Measurements from ENCODE around the gene ANKRD29.
"Not testable (repeated sequence)": the region's sequence is repeated elsewhere in the genome, so short reads cannot be mapped to it uniquely, and the experiment has no call there.

Gene ANKRD29

DNA sequence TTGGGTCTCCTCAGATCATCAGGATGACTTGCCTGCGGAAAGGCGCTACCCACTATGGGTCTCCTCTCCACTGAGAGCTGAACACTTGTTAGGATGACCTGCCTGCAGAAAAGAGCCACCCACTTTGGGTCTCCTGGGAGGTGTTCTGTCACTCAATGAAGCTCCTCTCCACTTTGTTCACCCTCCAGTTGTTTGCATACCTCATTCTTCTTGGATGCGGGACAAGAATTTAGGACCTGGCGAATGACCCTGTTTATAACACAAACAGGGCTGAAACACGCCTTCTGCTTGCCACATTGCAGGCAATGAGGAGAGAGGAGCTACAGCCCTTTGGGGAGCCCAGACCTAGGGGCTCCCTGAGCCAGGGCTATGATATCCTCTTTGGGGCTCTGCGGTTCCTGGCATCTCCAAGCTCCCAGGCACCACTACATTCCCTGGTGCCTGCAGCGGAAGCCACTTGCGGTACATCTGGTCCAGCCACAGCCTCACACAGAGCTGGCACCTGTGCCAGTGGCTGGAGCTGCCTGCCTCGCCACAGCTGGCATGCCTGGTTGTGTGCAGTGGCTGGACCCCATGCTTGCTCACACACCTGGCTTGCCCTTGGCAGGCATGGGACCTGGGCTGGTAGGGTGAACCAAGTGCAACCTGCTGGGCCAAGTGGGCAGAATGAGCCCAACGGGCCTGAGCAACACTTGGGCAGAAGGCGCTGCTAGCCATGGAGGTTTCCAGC is 20.6 kb downstream of the ANKRD29 start:
- DNase-seq: no peak

DNA sequence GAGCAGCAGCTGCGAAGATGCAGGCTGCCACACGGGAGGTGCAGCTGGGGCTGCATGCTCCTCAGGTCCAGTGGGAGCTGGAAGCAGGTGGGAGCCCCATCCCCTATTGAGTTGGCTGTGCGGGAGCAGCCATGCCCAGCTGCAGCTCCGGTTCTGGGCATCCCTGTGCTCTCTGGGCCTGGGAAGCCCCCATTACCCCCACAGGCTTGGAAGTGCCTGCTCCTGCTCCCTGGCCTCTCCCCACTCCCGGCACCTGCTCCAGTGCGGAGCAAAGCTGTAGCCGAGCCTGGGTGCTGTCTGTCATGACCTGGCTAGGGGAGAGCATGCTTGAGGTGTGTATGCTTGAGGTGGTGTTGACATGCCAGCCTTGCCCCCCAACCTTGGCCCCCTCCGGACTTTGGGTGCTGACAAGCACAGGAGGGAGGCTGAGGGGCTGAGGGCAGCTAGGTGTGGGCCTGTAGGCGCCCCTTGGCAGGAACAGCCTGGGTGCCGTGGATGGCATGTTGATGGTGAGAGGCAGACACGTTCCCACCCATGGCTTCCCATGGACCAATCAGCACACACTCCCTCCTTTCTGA is 21.5 kb downstream of the ANKRD29 start:
- DNase-seq: no peak

- no peak for DNase-seq
Observed at GRCh38 chr18:23640052-23640451, 22.7 kb downstream of the ANKRD29 start.

DNA sequence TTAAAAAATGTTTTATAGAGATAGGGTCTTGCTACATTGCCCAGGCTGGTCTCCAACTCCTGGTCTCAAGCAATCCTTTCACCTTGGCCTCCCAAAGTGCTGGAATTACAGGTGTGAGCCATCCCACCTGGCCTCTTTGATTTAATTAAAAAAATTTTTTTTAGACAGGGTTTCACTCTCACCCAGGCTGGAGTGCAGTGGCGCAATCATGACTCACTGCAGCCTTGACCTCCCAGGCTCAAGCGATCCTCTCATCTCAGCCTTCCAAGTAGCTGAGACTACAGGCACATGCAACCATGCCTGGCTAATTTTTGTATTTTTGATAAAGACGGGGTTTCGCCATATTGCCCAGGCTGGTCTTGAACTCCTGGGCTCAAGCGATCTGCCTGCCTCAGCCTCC is 26.3 kb downstream of the ANKRD29 start:
- DNase-seq: not testable (repeated sequence)

GRCh38 chr18:23636071-23636399 is 26.7 kb downstream of the ANKRD29 start:
- no peak for DNase-seq

DNA sequence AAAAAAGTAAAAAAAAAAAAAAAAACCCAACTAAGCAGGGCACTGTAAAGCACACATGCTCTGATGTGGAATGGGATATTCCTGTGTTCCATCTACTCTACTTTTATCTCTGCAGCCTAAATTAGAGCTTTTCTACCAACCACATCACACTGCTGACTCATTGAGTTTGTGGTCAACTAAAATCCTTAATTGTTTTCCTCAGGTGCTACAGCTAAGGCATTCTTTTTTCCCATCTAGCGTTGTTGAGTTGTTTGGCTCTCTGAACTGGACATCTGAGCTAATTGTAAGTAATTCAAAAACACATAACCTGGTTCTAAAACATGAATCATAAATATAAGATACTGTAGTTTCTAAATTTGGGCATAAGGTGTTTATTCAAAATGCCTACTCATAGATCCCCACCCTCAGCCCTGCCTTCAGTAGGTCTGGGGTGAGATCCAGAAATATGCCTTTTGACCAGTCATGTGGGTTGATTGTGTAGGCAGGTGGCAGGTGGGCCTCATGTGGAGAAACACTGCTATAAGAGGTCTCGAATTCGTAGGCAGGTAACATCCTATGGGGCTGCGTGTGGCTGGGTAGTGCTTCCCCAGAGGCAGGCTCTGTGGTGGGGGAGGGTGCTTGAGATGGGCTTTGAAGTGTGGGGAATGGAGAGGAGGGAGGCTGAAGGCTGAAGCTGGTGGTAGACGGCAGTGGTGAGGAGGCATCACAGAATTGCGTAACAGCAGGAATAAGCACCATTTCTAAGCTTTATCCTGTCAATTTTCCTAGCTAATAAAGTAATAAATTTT is 27.2 kb downstream of the ANKRD29 start:
- no peak for DNase-seq

GRCh38 chr18:23634692-23635091 is 28.0 kb downstream of the ANKRD29 start:
- no peak for DNase-seq

- DNase-seq: no peak
Observed at GRCh38 chr18:23632615-23633014, 30.1 kb downstream of the ANKRD29 start.

GRCh38 chr18:23631746-23632145 is 31.0 kb downstream of the ANKRD29 start:
- no peak for DNase-seq

- no peak for DNase-seq
Observed at GRCh38 chr18:23631312-23631711, 31.4 kb downstream of the ANKRD29 start.

GRCh38 chr18:23629444-23629946 is 33.2 kb downstream of the ANKRD29 start:
- no peak for DNase-seq

GRCh38 chr18:23627970-23628369 is 34.7 kb downstream of the ANKRD29 start:
- DNase-seq: no peak

- DNase-seq: no peak
Observed at GRCh38 chr18:23627321-23627720, 35.4 kb downstream of the ANKRD29 start.

DNA sequence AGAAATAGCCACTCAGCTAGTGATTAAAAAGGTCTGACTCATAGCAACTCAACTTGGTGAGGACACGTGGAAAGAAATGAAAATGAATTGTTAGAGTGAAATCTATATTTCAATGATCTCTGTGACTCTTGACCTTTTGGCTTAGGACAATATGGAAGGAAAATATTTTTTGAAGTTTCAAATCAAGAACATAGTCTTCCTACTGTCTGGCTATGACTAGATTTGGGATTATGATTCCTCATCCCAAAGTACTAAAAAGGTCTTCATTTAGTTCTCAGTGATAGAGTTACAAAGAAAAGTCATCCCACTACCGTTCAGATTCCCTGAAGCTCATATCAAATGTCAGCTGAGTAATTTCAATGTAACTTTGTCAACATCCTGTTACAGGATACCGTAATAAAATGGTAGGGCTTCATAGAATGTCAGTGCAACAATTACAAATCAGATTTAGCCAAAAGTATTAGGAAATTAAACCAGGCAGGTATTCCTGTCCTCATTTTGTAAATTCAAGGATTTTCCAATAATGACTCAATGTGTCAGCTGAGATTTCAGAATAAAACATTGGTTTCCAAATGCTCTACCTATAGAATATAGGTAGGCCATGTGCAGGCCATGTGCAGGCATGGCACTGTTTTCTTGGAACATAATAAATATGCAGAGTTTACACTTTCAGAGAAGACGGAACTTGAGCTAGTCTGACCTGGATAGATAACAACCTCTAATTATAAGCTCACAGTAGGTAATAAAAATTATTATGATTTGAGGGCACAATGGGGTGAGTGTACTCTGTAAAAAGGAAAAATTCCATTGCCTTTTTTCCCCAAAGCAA is 36.0 kb downstream of the ANKRD29 start:
- DNase-seq: no peak

DNA sequence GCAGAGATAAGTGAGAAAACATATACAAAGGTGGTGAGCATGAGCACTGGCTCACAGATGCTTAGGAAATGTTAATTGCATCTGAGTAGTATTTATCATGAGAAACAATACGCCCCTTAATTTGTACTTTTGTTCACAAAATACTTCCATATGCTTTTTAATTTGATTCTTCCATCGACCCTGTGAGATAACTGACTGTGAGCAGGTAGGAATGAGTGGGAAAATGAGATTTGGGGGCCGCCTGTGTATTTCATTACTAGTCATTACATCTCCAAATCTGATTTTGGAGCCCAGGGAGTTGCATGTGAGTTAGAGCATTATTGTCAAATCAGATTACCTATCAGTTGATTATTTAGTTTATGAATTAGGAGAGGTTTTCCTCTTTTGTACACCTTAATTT is 39.7 kb downstream of the ANKRD29 start:
- no peak for DNase-seq

GRCh38 chr18:23619388-23619881 is 43.3 kb downstream of the ANKRD29 start:
- DNase-seq: peak; percentile 9

DNA sequence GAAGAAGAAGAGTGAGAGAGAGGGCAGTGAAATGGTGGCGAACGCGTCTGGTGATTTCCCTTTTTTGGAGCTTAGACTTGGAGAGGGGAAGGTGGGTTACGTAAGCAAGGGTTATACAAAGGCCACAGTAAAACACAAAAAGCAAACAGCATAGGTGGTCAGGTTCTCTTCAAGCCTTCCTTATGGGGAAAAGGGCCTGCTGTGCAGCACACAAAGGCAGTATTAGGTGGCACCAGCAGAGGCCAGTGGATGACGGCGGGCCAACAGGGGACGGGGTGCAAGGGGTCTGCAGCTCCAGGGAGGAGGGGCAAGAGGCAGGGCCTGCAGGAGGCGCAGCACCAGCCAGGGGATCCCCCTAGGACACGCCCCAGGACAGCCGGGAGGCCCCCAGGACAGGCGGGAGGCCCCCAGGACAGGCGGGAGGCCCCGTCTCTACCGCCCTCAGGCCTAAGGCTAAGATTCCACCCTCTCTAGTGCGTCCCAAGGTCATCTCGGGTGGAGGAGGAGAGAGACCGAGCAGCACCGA is 43.8 kb downstream of the ANKRD29 start:
- DNase-seq: no peak

DNA sequence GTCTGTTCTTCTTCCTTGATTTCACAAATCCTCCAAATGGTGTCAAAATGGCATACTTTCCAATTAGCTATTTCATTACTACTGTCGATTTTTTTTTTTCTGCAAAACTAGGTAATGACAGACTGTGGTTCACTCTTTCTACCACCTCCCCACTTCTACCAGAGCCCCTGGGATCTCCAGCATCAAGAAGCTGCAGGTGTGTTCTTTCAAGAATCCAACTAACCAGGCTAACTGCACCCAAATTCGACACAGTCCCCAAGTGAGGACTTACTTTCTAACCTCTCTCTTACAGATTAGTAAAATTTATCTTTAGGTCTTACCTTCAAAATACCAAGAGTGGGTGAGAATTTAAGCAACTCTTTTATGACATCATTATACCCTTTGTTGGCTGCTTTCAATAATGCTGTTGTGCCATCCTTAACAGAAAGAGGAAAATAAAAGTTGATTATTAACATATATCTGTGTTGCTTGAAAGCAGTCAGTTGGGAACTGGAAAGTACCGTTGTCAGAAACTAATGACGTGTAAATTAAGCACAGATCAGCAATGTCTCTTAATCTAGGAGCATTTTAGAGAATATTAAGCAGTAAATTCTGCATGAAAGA is 45.2 kb downstream of the ANKRD29 start:
- no peak for DNase-seq

DNA sequence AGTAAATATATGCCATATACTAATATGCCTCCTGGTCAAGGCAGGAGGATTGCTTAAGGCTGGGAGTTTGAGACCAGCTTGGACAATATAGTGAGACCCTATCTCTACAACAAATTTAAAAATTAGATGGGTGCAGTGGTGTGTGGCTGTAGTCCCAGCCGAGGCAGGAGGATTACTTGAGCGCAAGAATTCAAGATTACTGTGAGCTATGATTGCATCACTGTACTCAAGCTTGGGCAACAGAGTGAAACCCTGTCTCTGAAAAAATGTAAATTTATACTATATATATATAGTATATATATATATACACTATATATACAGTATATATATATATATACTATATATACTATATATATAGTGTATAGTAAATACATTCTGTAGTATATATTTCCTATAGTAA is 46.5 kb downstream of the ANKRD29 start:
- DNase-seq: no peak

- no peak for DNase-seq
Observed at GRCh38 chr18:23614891-23615290, 47.8 kb downstream of the ANKRD29 start.

DNA sequence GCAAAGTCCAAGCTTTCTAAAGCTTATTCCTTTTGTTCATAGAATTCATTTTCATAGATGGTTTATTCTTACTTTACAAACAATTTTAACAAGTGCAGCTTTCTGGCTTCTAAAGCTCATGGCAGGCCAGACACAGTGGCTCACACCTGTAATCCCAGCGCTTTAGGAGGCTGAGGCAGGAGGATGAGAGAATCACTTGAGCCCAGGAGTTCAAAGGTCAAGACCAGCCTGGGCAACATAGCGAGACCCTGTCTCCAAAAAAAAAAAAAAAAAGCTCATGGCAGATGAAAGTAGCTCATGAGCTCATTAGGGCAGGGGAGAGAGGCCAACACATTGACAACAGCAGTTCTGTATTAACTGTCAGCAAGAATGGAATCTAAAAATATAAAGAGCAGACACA is 48.3 kb downstream of the ANKRD29 start:
- no peak for DNase-seq

DNA sequence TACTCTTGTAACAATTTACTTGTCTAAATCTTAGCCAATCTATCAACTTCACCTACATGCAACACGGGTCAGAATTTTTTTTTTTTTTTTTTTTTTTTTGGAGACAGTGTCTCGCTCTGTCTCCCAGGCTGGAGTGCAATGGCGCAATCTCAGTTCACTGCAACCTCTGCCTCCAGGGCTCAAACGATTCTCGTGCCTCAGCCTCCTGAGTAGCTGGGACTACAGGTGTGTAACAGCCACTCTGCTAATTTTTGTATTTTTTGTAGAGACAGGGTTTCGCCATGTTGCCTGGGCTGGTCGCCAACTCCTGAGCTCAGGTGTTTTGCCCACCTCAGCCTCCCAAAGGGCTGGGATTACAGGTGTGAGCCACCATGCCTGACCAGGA is 49.6 kb downstream of the ANKRD29 start:
- DNase-seq: not testable (repeated sequence)

Measured in CD4-positive, alpha-beta T cell treated with Interleukin-10 for 1 hour (primary cell).